ENCODE data around the gene EPHA8. TPM values are rescaled to one million over a fixed set of nuclear protein-coding genes. Genes with fewer than 3 reads are reported as not detected.
A peak's percentile ranks its signal among the peaks of the same experiment; 100 is the strongest.

Gene EPHA8
- not detected for total RNA-seq
- long read RNA-seq = 0 reads

- DNase-seq (no peak), ATAC-seq (no peak)
- intact Hi-C loops (cut with DNase I, micrococcal nuclease) = no loop called here
Measured at GRCh38 chr1:22562584-22563583, at the start of gene EPHA8. TSS of gene EPHA8 (plus strand) at chr1:22563489. CDS start at chr1:22563636, 147 bp downstream.

DNA sequence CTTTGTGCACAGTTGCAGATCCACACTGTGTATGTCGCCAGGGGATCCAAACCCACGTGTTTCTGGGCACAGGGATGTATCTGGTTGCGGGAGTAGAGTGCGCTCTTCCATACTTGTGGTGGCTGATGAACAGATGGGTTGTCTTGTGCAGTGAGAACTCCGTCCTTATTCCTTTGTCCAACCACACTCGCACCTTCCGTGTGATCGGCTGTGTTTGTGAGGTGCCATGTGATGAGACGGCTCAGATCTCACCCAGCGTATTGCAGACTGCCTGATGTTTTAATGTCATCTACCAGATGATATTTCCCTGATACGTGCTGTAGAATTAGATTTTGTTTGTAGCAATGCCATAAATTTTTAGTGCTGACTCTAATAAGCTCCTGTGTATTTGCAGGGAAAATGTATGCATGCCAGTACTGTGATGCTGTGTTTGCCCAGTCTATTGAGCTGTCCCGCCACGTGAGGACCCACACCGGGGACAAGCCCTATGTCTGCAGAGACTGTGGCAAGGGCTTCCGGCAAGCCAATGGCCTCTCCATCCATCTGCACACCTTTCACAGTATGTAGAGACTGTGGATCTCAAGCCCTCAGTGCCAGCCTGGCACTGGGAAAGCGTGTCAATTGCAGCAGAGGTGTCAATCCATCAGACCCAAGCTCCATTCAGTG, 46.2 kb upstream of the EPHA8 start:
- ATAC-seq = no peak
- intact Hi-C loops (cut with DNase I, micrococcal nuclease) = no loop called here
- DNase-seq = no peak

- ATAC-seq (no peak), DNase-seq (no peak)
- intact Hi-C loops (cut with DNase I, micrococcal nuclease) = no loop called here
Measured at GRCh38 chr1:22517956-22518355, 45.3 kb upstream of the EPHA8 start.

GRCh38 chr1:22518379-22518778, 44.9 kb upstream of the EPHA8 start:
- ATAC-seq (no peak), DNase-seq (no peak)
- intact Hi-C loops (cut with DNase I, micrococcal nuclease) = no loop called here

GRCh38 chr1:22520871-22521270, 42.4 kb upstream of the EPHA8 start:
- no peak for DNase-seq
- ATAC-seq = no peak
- intact Hi-C loops (cut with DNase I, micrococcal nuclease) = no loop called here

- intact Hi-C loops (cut with DNase I, micrococcal nuclease) = no loop called here
- ATAC-seq (no peak), DNase-seq (no peak)
Measured at GRCh38 chr1:22521692-22522091, 41.6 kb upstream of the EPHA8 start.

GRCh38 chr1:22522221-22522743, 41.0 kb upstream of the EPHA8 start:
- ATAC-seq = no peak
- DNase-seq = no peak
- intact Hi-C loops (cut with DNase I, micrococcal nuclease) = no loop called here

- intact Hi-C loops (cut with DNase I, micrococcal nuclease) = no loop called here
- ATAC-seq (peak; percentile 45), DNase-seq (no peak)
Measured at GRCh38 chr1:22524481-22524880, 38.8 kb upstream of the EPHA8 start.

DNA sequence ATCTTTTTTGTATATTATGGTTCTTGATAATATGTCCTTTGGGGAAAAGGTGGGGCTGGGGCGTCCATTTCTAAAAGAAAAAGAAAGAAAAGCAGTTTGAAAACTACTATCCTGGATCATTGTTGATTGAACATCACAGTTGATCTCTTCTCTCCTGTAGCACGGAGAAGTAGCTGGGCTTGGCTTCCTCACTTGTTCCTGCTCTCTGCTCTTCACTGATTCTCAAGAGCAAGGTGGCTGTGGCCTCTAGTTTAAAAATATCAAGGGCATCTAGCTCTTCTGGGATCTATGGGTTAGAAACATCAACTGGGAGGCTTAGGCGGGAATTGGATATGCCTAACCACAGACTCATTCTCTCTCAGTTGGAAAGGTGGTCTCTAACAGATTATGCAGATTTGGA, 38.1 kb upstream of the EPHA8 start:
- ATAC-seq = no peak
- intact Hi-C loops (cut with DNase I, micrococcal nuclease) = no loop called here
- DNase-seq = no peak

DNA sequence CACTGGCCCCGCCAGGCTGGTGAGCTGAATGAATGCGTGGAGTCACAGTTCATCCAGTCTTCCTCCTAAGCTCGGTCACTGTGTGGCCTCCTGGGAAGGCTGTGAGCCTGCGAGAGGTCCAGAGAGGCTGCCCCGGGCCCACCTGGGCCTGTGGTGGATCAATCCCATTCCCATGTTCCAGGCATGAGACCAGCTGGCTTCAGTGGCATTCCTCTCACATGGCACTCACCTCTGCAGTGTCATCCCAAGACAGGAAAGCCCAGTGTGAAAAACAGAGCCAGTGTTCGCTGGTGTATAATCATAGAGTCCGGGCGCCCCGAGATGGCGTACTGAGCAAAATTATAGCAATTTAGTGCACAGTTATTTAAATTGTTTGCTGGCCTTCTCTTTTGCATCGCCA, 37.6 kb upstream of the EPHA8 start:
- no peak for DNase-seq
- ATAC-seq = no peak
- intact Hi-C loops (cut with DNase I, micrococcal nuclease) = no loop called here

- ATAC-seq (no peak), DNase-seq (no peak)
- intact Hi-C loops (cut with DNase I, micrococcal nuclease) = no loop called here
Measured at GRCh38 chr1:22526098-22526497, 37.2 kb upstream of the EPHA8 start.

DNA sequence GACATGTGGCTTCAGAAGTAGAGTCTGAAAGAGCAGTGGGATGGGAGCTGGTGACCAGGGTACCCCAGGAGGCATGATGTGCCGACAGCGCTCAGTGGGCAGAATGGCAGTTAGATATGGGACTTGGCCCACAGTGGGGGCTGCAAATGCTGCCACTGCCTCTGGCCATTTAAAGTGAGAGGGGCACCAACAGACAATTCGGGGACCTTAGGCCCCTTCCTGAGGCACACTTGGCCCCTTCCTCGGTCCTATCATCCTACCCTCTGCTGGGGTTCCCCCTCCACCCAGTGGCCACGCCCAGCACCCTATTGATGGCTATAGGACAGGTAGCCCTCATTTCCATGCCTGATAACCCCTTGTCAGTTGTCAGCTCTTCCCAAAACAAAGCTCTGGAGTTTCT, 36.6 kb upstream of the EPHA8 start:
- intact Hi-C loops (cut with DNase I, micrococcal nuclease) = no loop called here
- ATAC-seq = no peak

DNA sequence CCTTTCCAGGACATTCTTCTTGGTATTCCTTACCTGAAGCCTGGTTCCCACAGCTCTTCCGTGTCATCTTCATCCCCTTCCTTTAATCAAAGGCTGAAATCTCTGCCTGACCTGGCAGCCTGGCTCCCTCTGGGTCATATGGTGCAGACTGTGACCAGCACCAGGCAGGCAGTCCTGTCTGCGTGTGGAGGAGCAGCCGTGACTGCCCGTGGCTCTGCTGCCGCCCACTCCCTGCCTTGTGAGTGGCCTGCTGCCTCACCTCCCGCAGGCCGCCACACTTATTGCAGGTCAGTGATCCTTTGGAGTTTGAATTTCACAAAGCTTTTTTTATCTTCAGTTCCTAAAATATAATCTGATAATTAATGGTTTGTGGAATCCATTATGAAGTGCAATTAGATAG, 36.2 kb upstream of the EPHA8 start:
- no peak for ATAC-seq
- DNase-seq = no peak
- intact Hi-C loops (cut with DNase I, micrococcal nuclease) = no loop called here

More for the DNA sequence above, 36.6 kb upstream of the EPHA8 start:
- DNase-seq = no peak

DNA sequence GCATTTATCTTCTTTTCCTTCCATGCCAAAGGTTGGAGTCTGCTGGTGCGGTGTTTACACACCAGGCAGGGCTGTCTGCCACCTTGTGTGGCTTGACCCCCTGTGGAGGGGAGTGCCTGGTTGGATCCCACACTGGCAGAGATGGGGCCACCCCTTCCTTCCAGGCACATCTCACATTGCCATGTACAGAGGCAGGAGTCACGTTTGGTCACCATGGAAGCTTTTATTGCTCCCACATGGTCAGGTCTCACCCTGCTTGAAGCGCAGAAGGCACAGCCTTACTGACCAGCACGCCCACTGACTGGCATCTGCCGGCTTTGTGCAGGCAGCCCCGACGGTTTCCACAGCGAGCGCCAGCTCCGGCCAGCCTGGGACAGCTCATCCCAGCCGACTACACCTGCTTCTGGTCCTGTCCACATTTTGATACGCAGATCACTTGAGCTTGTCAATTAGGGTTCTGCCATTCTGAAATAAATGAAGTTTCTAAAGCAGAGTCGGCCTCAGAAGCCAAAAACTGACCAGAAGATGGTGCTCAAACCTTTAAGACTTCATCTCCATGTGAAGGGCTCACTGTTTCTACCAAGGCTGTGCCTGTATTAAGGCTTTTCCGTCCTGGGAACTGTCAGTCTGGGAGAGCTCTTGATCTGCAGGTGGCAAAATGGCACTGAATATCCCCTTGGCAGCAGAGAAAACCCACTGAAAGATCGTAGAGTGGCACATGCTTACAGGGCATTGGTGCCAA, 35.6 kb upstream of the EPHA8 start:
- no peak for ATAC-seq

GRCh38 chr1:22528451-22528850, 34.8 kb upstream of the EPHA8 start:
- DNase-seq (no peak), ATAC-seq (no peak)
- intact Hi-C loops (cut with DNase I, micrococcal nuclease) = no loop called here

More for the DNA sequence above, 35.6 kb upstream of the EPHA8 start:
- intact Hi-C loops (cut with DNase I, micrococcal nuclease) = no loop called here
- no peak for DNase-seq

DNA sequence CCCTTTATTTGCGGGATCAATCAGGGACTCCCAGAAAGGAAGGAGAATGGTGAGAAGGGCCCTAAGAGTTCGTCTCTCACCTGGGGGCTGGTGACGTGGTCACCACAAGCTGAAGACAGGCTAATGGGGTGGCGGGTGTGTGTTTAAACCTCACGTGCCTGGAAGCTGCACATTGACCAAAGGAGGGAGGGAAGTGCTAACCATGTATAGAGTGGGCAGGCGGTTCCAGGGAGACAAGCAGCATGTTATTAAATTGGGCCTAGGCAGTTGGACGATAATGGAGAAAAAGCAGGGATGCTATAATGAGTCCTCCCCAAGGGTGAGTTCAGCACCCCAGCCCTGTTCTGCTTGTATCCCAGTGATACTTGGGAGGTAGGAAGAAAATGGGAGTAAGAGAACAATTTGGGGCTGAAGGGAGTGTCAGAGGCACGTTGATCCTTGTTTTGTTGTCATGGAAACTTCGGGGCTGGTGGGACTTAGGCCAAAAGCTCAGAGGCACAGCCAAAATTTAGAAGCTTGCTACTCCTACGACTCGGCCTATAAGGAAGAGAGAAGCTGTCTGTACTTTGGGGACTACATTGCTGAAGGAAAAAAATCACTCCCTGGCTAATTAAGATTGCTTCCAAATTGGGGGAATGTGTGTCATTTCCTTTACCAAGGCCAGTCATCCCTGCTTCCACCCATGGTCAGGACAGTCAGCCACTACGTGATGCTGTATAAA, 33.2 kb upstream of the EPHA8 start:
- intact Hi-C loops (cut with DNase I, micrococcal nuclease) = no loop called here
- DNase-seq (no peak), ATAC-seq (no peak)

DNA sequence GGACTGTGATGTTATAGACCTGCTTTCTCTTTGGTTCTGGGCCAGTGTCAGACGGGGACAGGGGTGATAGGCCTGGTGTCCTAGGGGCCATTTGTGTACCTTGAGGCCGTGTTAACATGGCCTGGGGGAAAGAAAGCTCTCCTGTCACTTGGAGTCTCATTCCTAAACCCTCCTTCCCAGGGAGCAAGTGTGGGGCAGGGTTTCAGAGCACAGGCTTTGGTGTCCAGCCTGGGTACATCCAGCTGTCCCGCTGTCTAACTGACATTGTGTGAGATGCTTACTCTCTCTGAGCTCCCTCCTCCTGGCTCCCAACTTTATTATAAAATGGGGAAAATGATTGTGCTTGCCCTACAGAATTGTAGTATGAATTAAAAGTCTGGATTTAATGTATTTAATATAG, 32.6 kb upstream of the EPHA8 start:
- no peak for ATAC-seq
- DNase-seq = no peak
- intact Hi-C loops (cut with DNase I, micrococcal nuclease) = no loop called here

DNA sequence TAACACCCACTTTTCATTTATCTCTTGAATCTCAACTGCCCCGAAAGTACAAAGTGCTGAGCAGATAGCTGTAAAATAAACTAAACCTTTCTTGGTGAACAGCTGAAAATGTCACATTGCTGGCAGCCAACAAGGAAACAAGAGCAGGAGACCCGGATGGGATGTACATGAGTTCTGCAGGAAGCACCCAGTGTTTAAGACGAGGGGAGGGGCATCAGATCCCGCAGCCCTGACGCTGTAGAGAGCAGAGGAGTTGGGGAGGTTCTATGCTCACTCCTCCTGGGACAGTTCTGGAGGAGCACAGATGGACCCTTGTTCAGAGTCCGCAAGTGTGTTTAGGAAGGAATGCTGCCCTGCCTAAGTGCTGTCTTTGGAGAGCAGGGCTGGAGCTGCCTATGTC, 32.0 kb upstream of the EPHA8 start:
- intact Hi-C loops (cut with DNase I, micrococcal nuclease) = no loop called here

More for the DNA sequence above, 32.0 kb upstream of the EPHA8 start:
- DNase-seq (no peak), ATAC-seq (no peak)
